CD4-positive, alpha-beta T cell treated with Interleukin-15 for 4 hours (primary cell): ENCODE measurements around the gene POLA2.
"Not testable (repeated sequence)": the region's sequence is repeated elsewhere in the genome, so short reads cannot be mapped to it uniquely, and the experiment has no call there.

Experiments
- DNase-seq: peaks from one replicate; pipeline ENCODE4 v3.0.0-alpha.2; 2020; ENCODE audit warnings: low spot score

The POLA2 gene

GRCh38 chr11:65330544-65330943 is 68.8 kb downstream of the POLA2 start:
- DNase-seq = no peak

GRCh38 chr11:65332591-65332990 is 70.8 kb downstream of the POLA2 start:
- not testable (repeated sequence) for DNase-seq

DNA sequence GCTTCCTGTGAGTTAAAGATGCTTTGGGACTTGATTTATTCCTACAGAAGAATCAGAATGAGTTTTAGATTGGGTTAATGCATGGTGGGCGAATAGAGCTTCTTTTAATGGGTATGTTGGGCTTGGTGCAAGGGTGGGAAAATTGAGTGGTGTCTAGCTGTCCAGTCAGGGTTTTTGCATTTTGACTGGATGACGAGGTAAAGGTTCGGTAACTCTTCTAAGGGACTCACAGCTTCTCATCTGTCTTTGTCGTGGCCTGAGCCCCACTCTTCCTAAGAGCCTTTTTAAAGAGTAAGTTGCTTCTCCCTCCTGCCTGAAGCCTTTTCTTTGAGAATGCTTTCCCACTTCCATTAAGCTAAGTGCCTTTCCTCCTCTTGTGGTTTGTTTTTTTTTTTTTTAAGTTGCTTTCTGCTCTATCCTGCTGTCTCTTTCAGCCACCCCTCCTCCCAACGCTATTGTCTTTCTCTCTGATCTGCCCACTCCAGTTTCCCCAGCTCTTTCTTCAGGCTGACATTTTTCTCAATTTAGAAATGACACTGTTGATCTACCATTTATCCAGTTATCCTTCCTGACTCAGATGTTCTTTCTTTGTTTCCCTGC is 73.0 kb downstream of the POLA2 start:
- no peak for DNase-seq

GRCh38 chr11:65338676-65339075 is 76.9 kb downstream of the POLA2 start:
- no peak for DNase-seq

GRCh38 chr11:65340226-65340625 is 78.5 kb downstream of the POLA2 start:
- no peak for DNase-seq

GRCh38 chr11:65341856-65342255 is 80.1 kb downstream of the POLA2 start:
- no peak for DNase-seq
